ENCODE measurements around the gene AP3B1. TPM values are rescaled to one million over a fixed set of nuclear protein-coding genes. Genes with fewer than 3 reads are reported as not detected.
A peak's percentile ranks its signal among the peaks of the same experiment; 100 is the strongest.

The AP3B1 gene
- total and polyA plus RNA-seq, 2 donors (not counting 3 experiments of a cell fraction or from before 2014, with no cell fraction given): 31.6 to 46.7 TPM

DNA sequence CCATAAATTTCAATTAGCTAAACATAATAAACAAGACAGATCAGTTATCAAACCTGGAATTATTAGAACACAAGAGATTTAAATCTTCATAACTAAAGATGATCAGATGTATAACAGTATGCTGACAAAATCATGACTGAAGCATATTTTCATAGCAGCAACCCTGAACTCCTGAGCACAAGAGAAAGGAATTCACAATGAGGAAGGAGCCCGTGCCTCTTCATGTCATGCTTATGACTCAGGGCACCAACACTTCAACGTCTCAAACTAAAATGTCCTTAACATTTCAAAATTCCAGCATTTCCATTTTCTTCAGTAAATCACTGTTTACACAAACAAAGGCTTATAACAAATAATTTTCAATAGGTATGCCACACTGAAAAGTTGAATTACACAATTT, 6.7 kb downstream of the AP3B1 start:
- Histone ChIP-seq H3K36me3 (ENCODE audit: control insufficient read depth in 2 of 2, extremely low read depth in 1 of 2, insufficient read depth in 2 of 2, low read length in 2 of 2) (no peaks in the 10 kb centered on the region), H3K4me2 (ENCODE audit: insufficient read depth, low read length) (peak overlapping the region; percentile 57), H3K27ac (ENCODE audit: insufficient read depth, low read depth, low read length) (no peak overlapping the region), H3K27me3 (ENCODE audit: control insufficient read depth in 2 of 2, insufficient read depth in 2 of 2, low read length in 2 of 2) (no peaks in the 10 kb centered on the region), H3K4me3 (replicated peaks in 1 of 3; ENCODE audit: insufficient read depth in 1 of 3, low read depth in 1 of 3, low read length in 3 of 3) (no peak overlapping the region), H3K9me3 (replicated peaks; ENCODE audit: control insufficient read depth, insufficient read depth, low read length) (no peaks in the 10 kb centered on the region), H3K4me1 (ENCODE audit: control insufficient read depth, extremely low read depth, insufficient read depth, low read length) (peaks cover 27% of the 10 kb centered on the region), H3K9me1 (replicated peaks; ENCODE audit: control insufficient read depth, extremely low read depth, insufficient read depth, low read length) (no peaks in the 10 kb centered on the region), H3K9ac (replicated peaks; ENCODE audit: extremely low read depth, insufficient read depth, low read length) (no peak overlapping the region), H4K20me1 (replicated peaks; ENCODE audit: control insufficient read depth, extremely low read depth, insufficient read depth, low read length) (peaks cover 6% of the 10 kb centered on the region), H3K79me2 (ENCODE audit: control insufficient read depth, insufficient read depth, low read length) (peaks cover 90% of the 10 kb centered on the region), H2AFZ (ENCODE audit: low read depth, low read length) (no peak overlapping the region)
- intact Hi-C loops (cut with micrococcal nuclease): no loop called here
- dilution Hi-C loops (cut with MboI; ENCODE audit: extremely low pct_ligation_motif_present, low sequenced_read_pairs): no loop called here
- FAIRE-seq: peak; percentile 8
- CTCF ChIA-PET: interaction anchor here (0.7 to 0.9 kb wide), 2 partner anchors 20 to 1368 kb away, joined by 3 read pairs; no protein-coding TSS in a partner anchor
- peak; percentile 34 for DNase-seq (ENCODE audit: low read depth, low spot score)
- POLR2A ChIA-PET: interaction anchor here (0.7 kb wide), 1 partner anchor 499 kb away, joined by 4 read pairs; no protein-coding TSS in a partner anchor
- BruUV-seq (replicated peaks): no TSS peak
- TF ChIP-seq EZH2 (IDR thresholded peaks at IDR 0.05; ENCODE audit: borderline replicate concordance, low read depth, low read length, severe bottlenecking) (no peak), FOS (IDR thresholded peaks at IDR 0.05; ENCODE audit: borderline replicate concordance, insufficient read depth, low read length) (peak; percentile 29)
- TF ChIP-seq, protein P1, sequence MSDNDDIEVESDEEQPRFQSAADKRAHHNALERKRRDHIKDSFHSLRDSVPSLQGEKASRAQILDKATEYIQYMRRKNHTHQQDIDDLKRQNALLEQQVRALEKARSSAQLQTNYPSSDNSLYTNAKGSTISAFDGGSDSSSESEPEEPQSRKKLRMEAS (IDR thresholded peaks at IDR 0.05; ENCODE audit: insufficient read depth, insufficient read length): no peak

DNA sequence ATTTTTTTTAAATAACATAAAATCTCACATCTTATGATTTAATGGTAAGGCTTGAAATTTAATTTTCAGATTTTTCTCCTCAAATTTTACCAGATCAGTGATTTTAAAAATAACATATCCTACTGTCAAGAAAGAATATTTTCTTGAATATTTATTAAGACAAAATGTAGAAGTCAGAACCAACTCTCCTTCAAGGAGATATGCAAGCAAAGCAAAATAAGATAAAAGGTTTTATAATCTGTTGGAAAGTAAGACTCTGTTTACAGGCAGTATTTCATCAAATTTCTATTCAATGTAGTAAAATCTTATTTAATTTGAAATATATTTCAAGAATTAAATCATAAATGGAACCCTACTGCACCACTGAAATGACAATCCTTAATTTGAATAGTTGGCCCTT, 7.3 kb downstream of the AP3B1 start:
- no TSS peak for BruUV-seq (replicated peaks)
- Histone ChIP-seq H3K4me3 (replicated peaks in 1 of 3; ENCODE audit: insufficient read depth in 1 of 3, low read depth in 1 of 3, low read length in 3 of 3) (no peak overlapping the region), H3K9ac (replicated peaks; ENCODE audit: extremely low read depth, insufficient read depth, low read length) (no peak overlapping the region), H3K9me1 (replicated peaks; ENCODE audit: control insufficient read depth, extremely low read depth, insufficient read depth, low read length) (no peaks in the 10 kb centered on the region), H3K27ac (ENCODE audit: insufficient read depth, low read depth, low read length) (no peak overlapping the region), H3K79me2 (ENCODE audit: control insufficient read depth, insufficient read depth, low read length) (peaks cover 87% of the 10 kb centered on the region), H3K36me3 (ENCODE audit: control insufficient read depth in 2 of 2, extremely low read depth in 1 of 2, insufficient read depth in 2 of 2, low read length in 2 of 2) (no peaks in the 10 kb centered on the region), H2AFZ (ENCODE audit: low read depth, low read length) (no peak overlapping the region), H3K4me2 (ENCODE audit: insufficient read depth, low read length) (no peak overlapping the region), H3K4me1 (ENCODE audit: control insufficient read depth, extremely low read depth, insufficient read depth, low read length) (peaks cover 27% of the 10 kb centered on the region), H3K27me3 (ENCODE audit: control insufficient read depth in 2 of 2, insufficient read depth in 2 of 2, low read length in 2 of 2) (no peaks in the 10 kb centered on the region), H3K9me3 (replicated peaks; ENCODE audit: control insufficient read depth, insufficient read depth, low read length) (no peaks in the 10 kb centered on the region), H4K20me1 (replicated peaks; ENCODE audit: control insufficient read depth, extremely low read depth, insufficient read depth, low read length) (peaks cover 6% of the 10 kb centered on the region)
- POLR2A ChIA-PET: no interaction called here
- CTCF ChIA-PET: interaction anchor here (1.4 kb wide), 1 partner anchor 13 kb away, joined by 4 read pairs; no protein-coding TSS in a partner anchor
- DNase-seq (ENCODE audit: low read depth, low spot score) (no peak), FAIRE-seq (no peak)
- dilution Hi-C loops (cut with MboI; ENCODE audit: extremely low pct_ligation_motif_present, low sequenced_read_pairs) (no loop called here), intact Hi-C loops (cut with micrococcal nuclease) (no loop called here)
- TF ChIP-seq, protein P1 (IDR thresholded peaks at IDR 0.05; ENCODE audit: insufficient read depth, insufficient read length): no peak
- TF ChIP-seq MYC (IDR thresholded peaks at IDR 0.05; ENCODE audit: low read depth, low read length) (no peak), JUN (IDR thresholded peaks at IDR 0.05; ENCODE audit: borderline replicate concordance, insufficient read depth, insufficient read length, low read depth) (no peak), EZH2 (IDR thresholded peaks at IDR 0.05; ENCODE audit: borderline replicate concordance, low read depth, low read length, severe bottlenecking) (no peak), POLR2A (IDR thresholded peaks at IDR 0.05; ENCODE audit: low read depth, low read length) (no peak), FOS (IDR thresholded peaks at IDR 0.05; ENCODE audit: borderline replicate concordance, insufficient read depth, low read length) (no peak), GATA2 (IDR thresholded peaks at IDR 0.05; ENCODE audit: insufficient read depth, insufficient read length, low read depth, low read length) (no peak), POLR2AphosphoS5 (IDR thresholded peaks at IDR 0.05; ENCODE audit: insufficient read depth, low read depth, low read length) (no peak)
- TF ChIP-seq, protein P2, sequence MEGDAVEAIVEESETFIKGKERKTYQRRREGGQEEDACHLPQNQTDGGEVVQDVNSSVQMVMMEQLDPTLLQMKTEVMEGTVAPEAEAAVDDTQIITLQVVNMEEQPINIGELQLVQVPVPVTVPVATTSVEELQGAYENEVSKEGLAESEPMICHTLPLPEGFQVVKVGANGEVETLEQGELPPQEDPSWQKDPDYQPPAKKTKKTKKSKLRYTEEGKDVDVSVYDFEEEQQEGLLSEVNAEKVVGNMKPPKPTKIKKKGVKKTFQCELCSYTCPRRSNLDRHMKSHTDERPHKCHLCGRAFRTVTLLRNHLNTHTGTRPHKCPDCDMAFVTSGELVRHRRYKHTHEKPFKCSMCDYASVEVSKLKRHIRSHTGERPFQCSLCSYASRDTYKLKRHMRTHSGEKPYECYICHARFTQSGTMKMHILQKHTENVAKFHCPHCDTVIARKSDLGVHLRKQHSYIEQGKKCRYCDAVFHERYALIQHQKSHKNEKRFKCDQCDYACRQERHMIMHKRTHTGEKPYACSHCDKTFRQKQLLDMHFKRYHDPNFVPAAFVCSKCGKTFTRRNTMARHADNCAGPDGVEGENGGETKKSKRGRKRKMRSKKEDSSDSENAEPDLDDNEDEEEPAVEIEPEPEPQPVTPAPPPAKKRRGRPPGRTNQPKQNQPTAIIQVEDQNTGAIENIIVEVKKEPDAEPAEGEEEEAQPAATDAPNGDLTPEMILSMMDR (IDR thresholded peaks at IDR 0.05; ENCODE audit: extremely low read depth in 1 of 2, insufficient read depth in 1 of 2, low read depth in 1 of 2, low read length in 2 of 2): no peak

Data from endothelial cell of umbilical vein (primary cell).